NCI-H460 (cell line): ENCODE data around the gene GADD45G. TPM values are rescaled to one million over a fixed set of nuclear protein-coding genes. Genes with fewer than 3 reads are reported as not detected.

Source experiments
- DNase-seq: peaks from one replicate; pipeline ENCODE4 v3.0.0-alpha.2; 2016; ENCODE audit warnings: low read depth; ENCODE audit errors: extremely low read depth
- total RNA-seq: library from RNA; depleted of rRNA; stranded (reverse); fragments of >200 nt; shearing (Covaris generic); gene quantifications from 2 replicates; pipeline ENCODE4 v1.2.3, GENCODE V29; 2014

GADD45G gene
- total RNA-seq, 1 experiment from 2014 or later, result 3.4 TPM

DNA sequence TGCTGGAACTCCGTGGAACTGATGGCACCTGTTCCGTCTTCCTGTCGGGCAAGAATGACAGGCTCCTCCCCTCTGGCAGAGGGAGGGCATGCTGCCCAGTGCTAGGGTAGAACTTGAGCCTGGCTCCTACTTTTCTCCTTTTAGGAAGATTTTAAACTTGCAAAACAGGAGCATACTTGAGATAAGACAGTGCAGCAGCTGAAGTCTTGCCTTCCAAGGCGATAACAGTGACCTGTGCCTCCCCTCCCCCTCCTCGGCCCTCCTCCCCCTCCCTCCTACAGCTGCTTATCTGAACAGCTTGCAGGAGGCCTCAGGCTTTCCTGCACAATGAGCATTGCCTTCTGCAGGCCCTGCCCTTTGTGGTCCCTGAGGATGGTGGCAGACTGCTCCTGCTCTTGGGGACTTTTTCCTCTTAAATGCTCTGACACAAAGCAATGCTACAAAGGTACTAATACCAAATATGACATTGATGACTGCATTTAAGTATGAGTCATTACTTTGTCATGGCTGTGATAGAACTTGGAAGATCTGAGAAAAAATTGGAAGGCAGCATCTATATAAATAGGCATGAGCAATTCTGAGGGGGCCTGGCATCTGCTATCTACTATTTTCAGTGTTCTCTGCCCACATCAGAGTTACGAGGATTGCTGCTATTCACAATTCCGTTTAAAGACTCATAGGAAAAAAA lies 2.0 kb downstream of the GADD45G start:
- DNase-seq, result peak; percentile 9

DNA sequence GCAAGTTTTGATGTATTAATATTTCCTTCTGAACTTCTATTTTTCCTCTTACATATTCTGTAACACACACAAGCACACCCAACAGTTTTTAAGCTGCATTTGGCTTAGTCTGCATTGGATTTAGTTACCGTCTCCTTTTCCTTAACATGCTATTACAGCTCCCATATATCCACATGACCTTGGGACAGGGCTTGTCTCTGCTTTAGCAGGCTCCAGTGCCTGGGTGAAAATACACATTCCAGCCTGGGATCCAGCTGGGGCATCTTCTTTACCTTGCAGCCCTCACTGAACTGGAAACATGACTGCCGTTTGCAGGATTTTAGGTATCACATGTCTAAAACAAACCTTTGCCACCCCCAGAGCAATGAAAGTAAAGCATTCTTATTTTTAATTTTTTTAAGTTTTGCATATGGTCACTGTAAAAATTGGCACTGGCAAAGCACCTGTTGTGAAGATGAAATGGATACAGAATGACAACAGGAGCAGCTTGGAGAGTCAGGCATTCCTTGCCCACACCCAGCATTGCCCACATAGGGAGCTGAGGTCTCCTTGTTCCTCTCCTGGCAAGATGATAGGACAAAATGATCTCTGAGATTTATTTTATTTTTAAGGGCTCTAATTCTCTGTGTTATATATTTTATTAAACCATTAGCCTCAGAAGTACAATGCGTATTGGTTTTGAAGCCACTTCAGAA lies 4.0 kb downstream of the GADD45G start:
- DNase-seq, result no peak

DNA sequence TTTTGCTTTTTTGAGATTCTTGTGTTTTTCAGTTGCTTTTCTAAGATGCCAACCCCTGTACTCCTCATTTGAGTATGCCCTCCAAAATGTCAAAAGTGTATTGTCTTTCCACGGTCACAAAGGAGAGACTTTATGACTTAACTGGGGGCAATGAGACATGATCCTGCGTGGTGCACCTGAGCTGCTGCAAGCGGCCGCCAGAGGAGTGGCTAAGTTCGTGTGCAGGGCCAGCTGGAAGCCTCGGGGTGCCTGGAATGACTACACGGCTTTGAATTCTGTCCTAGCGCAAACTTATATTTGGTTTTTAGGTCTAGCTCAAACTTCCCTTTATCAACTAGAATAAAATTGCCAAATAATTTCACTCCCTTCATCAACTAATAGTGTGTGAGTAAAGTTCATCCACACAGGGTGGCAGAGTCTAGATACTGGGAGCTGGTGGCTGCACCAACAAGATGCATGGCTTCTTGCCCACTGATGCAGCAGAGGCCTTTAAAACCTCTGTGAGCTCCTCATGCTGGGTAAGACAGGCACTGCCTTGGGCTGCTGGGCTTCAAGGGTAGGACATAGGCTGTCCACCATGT lies 4.7 kb downstream of the GADD45G start:
- DNase-seq, result no peak

DNA sequence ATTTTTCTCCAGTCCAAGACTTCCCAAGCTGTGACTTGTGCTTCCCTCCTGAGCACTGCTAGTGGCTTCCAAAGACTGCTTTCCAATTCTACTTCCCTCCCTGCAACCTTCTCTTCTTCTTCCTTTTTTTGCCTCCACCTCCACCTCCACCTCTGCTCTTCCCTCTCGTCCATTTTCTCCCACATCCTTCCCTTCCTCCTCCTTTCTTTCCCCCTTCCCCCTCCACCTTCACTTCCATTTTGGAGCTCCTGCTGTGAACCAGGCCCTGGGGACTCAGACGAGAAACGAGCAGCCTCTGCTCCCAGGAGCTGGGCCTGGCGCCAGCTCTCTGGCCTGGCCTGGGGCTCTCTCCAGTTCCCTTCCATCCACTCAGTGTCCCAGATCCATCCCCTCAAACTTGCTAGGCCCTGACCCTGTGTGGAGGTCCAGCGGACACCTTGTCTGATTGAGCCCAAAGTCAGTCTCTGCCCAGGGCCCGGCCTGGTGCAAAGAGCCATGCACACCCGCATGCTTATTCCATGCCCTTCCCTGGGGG lies 5.6 kb downstream of the GADD45G start:
- DNase-seq, result no peak

DNA sequence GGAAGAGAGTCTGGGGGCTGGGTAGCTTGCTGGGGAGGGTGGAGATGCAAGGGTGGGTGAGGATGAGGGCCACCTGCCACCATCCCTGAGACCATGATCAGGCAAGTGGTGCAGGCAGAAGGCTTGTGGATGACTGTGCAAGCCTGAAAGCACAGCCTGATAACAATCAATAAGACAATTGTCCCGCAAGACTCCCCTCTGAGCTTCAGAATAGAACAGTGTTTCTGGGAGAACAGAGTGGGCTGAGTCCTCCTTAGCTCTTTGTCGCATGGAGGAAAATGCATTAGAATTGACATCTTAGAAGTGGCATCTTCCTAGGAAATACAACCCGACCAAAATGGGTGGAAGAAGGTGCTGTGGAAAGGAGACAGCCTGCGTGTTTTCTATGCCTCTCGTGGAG lies 6.6 kb downstream of the GADD45G start:
- no peak for DNase-seq

DNA sequence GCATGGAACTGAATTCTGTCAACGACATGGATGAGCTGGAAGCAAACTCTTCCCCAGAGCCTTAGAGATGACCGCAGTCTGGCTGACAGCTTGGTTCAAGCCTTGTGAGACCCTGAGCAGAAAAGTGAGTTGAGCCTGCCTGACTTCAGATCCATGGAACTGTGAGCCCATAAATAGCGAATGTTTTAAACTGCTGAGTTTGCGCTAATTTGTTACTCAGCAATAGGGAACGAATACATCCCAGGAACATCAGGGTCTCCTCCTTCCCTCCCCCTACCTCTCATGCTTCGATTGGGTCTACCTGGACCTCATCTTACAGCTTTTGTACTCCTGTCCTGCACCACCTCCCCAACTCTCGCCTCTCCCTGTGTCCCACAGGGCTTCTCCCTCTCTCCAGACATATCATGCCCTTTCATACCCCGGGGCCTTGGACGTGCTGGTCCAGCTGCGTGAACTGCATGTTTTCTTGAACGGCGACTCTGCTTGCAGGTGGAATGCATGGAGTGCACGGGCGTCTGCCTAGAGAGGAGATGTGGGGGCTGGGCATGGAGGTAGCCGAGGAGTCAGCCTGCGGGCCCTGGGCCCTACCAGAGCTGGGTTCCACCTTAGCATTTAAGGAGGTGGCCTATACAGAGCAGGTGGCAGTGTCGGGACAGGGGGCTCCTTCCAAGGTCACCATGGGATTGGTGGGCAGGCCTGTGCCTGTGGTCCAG lies 7.9 kb downstream of the GADD45G start:
- DNase-seq, result no peak

DNA sequence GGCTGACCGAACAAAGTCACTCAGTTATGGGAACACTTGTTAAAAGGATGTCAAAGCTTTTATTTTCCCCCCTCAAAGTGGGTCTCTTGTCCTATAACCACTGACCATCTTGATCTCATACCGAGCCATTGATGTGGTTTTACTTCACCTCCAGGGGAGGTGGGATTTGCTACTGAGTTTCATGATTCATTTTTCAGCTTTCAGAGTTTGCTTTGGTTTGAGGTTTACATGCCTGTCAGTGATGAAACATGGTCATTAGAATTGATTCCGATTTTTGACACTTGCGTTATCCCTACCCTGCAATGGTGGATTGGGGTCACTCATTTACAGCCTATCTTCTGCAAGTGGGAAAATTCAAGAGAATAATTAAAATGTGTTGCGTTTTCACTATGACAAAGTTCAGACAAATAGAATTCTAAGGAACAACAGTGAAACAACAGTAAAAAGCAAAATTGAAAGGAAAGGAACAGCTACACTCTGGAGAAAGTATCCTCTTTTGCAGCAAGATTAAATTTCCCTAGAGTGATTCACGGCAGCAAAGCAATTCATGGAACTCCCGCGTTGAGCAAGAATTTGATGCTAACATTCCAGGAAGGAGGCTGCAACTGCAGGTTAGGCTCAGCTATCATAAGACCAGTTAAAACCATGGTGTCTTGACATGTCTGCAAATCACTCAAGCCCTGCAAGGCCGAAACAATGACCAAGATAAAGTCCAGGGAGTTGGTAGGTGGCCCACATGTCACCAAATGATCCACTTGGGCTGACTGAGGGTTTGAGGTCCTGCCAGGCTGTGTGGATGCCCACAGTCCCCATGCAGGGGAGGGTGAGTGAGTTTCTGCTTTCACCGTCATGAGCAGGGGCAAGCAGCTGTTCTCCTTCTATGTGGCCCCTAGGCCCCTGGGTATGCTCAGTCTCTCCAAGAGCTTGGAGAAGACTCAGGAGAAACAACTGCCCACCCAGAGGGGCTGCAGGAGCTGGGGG lies 9.4 kb downstream of the GADD45G start:
- no peak for DNase-seq

DNA sequence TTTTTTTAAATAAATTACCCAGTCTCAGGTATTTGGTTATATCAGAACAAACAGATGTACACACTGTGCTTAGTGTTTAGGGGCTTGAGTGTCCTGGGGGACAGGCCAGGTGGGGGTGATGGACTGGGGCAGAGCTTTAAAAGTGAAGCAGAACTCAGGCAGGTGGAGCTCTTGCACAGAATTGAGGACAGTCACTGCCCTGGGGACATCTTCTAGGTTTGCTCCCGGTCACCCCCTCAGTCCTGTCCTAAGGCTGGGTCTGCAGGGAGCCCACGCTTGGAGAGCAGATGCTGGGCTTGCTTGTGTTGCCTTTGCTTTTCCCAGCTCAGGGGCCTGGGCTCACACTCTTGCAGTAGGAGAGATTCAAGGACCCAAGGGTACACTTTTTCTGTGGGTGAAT lies 10.8 kb downstream of the GADD45G start:
- no peak for DNase-seq

DNA sequence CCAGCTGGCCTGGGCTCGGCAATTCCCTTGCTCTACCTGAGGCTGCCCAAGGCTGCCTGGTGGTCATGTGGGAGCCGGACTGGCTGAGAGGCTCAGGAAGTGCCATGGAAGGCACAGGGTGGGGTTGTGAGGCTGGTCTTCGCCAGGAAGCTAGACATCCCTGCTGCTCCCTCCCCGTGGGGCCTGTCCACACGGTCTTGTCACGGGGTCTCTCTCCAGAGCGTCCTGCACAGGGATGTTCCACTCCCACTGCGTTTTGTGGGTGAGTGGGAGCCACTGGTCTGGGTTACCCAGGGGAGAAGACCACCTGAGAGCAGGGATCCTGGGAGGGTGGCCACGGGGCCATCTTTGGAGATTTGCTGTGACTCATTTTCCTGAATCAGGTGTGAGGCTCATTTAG lies 11.6 kb downstream of the GADD45G start:
- DNase-seq, result no peak

DNA sequence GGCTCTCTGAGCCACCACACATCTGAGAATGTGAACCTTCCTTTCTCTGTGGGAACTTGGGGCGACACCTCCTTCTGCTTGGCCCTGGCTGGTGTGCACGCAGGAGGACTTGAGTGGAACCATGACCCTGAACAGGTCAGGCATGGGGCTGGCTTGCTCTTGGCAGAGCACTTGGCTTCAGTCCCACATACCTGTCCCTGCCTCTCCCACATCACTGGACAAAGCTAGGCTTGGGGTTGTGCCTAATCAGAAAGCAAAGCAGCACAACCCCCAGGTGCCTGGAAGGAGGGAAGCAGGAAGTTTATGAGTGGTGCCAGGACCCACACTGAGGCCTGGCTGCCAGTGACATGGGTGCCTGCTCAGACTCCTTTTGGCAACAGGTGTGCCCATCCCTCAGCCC lies 13.2 kb downstream of the GADD45G start:
- DNase-seq, result no peak

DNA sequence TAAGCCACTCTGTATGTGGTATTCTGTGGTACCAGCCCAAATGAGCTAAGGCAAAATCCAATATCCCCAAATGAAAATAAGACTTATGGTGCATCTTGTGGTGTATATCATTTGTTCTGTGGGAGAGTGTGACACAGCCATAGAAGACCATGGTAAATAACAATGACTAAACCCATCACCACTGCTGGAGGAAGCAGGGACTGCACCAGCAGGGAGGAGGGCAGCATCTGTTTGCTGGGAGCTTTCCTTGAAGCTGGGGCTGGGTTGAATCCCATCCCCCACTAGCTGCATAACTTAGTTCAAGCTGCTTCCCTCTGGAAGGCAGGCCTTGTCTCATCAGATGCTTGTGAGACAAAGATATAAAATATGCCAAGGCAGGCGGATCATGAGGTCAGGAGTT lies 14.2 kb downstream of the GADD45G start:
- no peak for DNase-seq

DNA sequence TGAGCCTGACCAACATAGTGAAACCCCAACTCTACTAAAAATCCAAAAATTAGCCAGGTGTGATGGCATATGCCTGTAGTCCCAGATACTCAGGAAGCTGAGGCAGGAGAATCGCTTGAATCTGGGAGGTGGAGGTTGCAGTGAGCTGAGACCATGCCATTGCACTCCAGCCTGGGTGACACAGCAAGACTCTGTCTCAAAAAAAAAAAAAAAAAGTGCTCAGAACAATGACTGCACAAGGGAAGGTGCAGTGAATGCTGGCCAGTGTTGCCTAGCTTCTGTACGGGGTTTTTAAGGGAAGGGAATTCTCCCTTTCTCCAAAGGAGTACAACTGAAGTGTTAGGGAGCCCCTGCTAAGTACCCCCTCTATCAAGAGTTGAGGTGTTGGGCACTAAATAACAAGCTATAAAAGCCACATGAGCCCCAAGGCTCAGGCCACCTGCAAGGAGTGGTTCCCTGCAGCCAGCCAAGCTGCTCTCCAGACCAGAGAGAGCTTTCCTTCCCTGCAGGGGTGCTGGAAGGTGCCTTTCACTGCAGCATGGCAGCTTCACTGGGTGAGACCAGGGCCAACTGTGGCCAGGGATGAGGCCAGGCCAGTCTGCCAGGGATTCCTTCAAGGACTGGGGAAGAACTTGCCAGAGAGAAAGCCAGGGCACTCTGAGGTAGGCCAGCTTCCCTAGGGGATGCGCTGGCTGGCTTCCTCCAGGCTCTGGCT lies 14.8 kb downstream of the GADD45G start:
- DNase-seq, result no peak

DNA sequence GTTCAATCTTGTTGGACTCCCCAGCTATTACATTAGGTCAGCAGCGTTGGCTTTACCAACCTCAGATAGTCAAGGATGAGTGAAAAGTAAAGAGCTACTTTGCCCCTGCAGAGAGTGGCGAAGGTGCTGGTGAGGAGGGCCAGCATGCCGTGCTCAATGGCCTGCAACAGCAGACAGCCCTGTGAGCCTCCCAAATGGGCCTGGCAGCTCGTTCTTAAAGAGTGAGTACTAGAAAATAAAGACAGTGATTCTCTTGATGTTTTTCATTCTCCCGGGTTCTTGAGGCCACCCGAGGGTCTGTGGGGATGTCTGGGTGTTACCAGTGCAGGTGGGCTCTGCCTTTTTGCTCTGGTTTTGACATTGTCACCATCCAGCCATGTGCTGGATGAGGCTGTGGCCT lies 16.2 kb downstream of the GADD45G start:
- no peak for DNase-seq

DNA sequence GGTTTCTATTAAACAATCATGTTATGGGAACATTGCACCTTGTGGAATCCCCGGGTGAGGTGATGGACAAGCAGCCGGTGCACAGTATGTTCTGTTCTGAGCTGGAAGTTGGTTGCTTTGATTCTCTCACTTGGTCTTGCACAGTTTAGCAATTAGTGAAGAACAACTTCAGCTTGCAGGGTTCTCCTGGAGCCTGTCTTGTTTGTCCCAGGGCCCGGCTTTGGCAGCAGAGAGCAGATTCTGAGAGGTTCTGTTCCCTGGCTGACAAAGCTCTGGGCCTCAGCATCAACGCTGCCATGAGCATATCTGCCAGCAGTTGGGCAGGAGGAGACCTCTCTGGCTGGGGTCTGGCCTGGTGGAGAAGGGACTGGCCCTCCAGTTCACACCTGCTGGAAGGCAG lies 16.9 kb downstream of the GADD45G start:
- DNase-seq, result no peak

DNA sequence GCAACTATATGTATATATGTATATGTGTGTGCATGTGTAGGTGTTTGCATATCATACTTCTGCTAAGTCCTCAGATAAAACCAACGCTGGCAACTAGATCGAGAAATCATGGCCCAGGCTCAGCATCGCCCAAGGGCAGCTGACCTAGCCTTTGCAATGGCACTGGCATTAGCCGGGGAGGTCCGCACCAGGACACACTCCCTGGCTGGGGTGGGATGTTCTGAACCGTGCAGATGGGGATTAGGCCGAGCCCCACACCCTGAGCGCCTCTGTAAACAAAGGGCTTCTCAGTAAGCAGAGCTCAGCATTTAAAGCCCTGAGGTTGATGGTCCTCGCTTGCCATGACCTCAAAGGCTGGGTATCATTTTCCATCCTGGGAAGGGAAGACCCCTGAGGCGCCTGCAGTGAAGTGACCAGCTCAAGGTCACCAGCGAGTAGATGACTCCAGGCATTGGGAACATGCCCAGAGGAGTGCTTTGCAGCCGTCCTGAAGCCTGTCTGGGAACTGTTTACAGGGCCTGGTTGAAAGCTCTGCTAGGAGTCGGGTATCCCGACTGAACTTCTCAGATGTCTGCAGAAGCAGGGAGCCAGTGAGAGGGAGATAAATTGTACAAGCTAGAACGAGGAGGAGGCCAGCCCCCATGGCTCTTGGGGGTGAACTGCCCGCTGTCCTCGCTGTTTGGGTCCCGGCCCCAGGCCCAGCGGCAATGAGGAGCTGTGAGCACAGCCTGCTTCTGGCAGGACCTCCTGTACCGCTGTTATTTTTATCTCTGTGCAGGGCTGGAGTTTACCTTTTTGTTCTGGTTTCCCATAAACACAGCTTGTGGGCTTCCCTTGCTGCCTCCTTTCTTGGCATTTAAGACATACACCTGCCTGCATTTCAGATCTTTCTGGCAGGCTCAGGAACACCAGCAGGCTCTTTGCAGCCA lies 18.4 kb downstream of the GADD45G start:
- no peak for DNase-seq

DNA sequence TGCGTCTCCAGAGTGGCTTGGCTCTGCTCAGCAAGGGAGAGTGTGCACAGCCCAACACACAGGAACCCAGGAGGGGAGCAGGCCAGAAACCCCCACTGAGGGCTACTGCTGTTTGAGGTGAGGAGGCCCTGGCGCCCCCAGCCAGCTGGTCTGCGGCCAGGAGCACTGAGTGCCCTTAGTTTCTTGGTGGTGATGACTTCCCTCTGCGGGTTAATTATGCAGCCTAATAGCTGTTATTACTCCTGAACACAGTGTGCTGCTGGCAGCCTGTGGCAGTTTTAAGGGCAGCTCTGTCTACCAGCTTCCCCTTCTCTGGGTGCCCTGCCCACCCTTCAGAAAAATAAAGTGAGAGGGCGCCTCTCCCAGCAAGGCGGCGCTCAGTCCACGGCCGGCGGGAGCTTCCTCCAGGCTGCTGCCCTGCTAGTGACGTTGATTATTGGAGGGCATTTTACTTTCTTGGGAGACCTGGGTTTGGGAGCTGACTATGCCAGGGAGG lies 19.2 kb downstream of the GADD45G start:
- no peak for DNase-seq

DNA sequence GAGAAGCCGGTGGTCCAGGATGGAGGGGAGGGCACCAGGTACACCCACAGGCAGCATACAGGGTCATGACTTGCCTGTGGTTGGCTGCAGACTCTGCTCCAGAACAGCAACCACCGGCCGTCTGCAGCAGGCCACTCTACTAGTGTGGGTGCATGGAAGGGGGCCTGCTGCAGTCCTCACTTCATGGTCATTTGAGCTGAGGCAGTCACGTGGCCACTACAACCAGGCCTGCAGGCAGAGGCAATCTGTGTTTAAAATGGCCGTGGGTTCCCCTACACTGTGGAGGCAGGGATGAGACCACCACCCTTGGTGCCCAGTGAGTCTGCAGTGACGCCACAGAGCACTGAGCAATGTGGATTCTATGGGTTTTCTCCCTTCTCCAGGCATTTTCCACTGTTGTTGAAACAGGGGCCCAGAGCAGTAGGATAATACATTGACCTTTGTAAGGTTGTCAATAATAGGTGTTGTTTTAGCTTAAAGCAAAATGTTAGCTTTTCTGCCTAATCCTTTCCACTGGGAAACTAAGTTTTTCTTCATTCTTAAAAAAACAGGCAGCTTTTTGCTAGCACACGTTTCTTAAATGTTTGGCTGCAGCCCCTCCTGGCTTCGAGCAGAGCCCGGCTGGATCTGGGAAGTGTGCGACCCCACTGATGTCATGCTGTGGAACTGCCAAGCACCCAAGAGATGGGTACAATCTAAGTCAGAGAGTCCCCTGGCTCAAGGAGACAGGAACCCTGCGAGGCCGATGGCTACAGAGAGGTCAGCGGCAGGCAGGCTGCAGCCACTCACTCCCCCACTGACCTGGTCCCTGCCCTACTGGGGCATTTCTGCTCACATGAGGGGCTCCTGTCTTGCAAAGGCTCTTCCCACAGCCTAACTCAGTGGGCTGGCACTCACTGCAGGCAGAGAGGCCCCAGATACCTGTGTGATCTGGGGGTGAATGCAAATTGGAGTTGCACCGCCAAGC lies 21.2 kb downstream of the GADD45G start:
- no peak for DNase-seq
